CD4-positive, alpha-beta T cell (primary cell): ENCODE data around the gene GULP1. TPM values are rescaled to one million over a fixed set of nuclear protein-coding genes. Genes with fewer than 3 reads are reported as not detected.

Experiments used
- ATAC-seq: fragments of 200-7000 bp; cut with Tn5 transposase; one replicate; pipeline ENCODE4 v1.10.0; 2022; ENCODE audit warnings: mild to moderate bottlenecking; ENCODE audit not compliant: poor library complexity
- CTCF ChIA-PET: fragments of 350-600 bp; sonication (Branson Sonifier 250); formaldehyde crosslinking; loops from one replicate; lab custom pipeline; 2021; ENCODE audit warnings: antibody characterized with exemption, inconsistent platforms; lab: Charles Lee
- POLR2A ChIA-PET: fragments of 350-600 bp; sonication (Branson Sonifier 250); formaldehyde crosslinking; loops from one replicate; lab custom pipeline; 2021; ENCODE audit warnings: antibody characterized with exemption, inconsistent platforms; lab: Charles Lee
- DNase-seq, 14 experiments: peaks; one replicate each; pipeline ENCODE4 v3.0.0-alpha.2; 2013 to 2020; ENCODE audit warnings: mixed read lengths in 2 of 14
- H3K27ac ChIP-seq, 2 donors: one replicate each; pipeline versions ENCODE4 v1.5.1 to v1.7.0; 2013; ENCODE audit warnings: low read length in 2 of 2, low read depth in 1 of 2, mild to moderate bottlenecking in 1 of 2
- H3K27me3 ChIP-seq, 2 experiments: 1 replicate in 1 of 2; 2 replicates in 1 of 2; pipeline versions ENCODE4 v1.6.1 to v1.7.0; 2013; ENCODE audit warnings: low read length in 2 of 2, control low read depth in 1 of 2, mild to moderate bottlenecking in 1 of 2, moderate library complexity in 1 of 2; ENCODE audit not compliant: insufficient read depth in 2 of 2, control insufficient read depth in 1 of 2
- H3K36me3 ChIP-seq: one replicate; pipeline ENCODE4 v1.6.1; 2013; ENCODE audit warnings: low read length, control low read depth; ENCODE audit not compliant: insufficient read depth
- H3K4me1 ChIP-seq: one replicate; pipeline ENCODE4 v1.6.1; 2013; ENCODE audit warnings: low read length, control low read depth; ENCODE audit not compliant: insufficient read depth
- H3K4me3 ChIP-seq: one replicate; pipeline ENCODE4 v1.5.1; 2013; ENCODE audit warnings: mild to moderate bottlenecking, low read length, moderate library complexity
- H3K9me3 ChIP-seq, 2 experiments: 1 replicate in 1 of 2; 2 replicates in 1 of 2; pipeline versions ENCODE4 v1.6.1 to v1.7.0; 2013; ENCODE audit warnings: low read length in 2 of 2, mild to moderate bottlenecking in 2 of 2, control low read depth in 1 of 2, moderate library complexity in 1 of 2; ENCODE audit not compliant: control insufficient read depth in 1 of 2, insufficient read depth in 1 of 2
- H3K27ac Mint-ChIP-seq: one replicate; pipeline ENCODE4 v1.8.0; 2020; ENCODE audit warnings: mixed read lengths
- H3K27me3 Mint-ChIP-seq: one replicate; pipeline ENCODE4 v1.8.0; 2021; ENCODE audit warnings: mixed read lengths
- H3K36me3 Mint-ChIP-seq: one replicate; pipeline ENCODE4 v1.8.0; 2021; ENCODE audit warnings: low read depth, mixed read lengths
- H3K4me1 Mint-ChIP-seq: one replicate; pipeline ENCODE4 v1.8.0; 2021; ENCODE audit warnings: low read depth, mixed read lengths
- H3K4me3 Mint-ChIP-seq: one replicate; pipeline ENCODE4 v1.8.0; 2020; ENCODE audit warnings: mild to moderate bottlenecking, mixed read lengths
- H3K9me3 Mint-ChIP-seq: one replicate; pipeline ENCODE4 v1.8.0; 2020; ENCODE audit warnings: mixed read lengths
- intact Hi-C, 2 experiments: fragments of 100-400 bp; cut with DNase I in 1 of 2; cut with micrococcal nuclease in 1 of 2; formaldehyde crosslinking; loops; one replicate each; pipeline versions ENCODE4 v1.15.1 to v1.9.0; 2023 to 2025; cut with DNase I, micrococcal nuclease
- total RNA-seq, 174 experiments: library from RNA in 2 of 174; stranded (reverse) in 2 of 174; gene quantifications; one replicate each; pipeline ENCODE4 v1.2.3 and lab custom pipeline; 2021 to 2026
- TF ChIP-seq, protein P1 (sequence below): fragments of 200-600 bp; IDR thresholded peaks from one replicate; pipeline ENCODE4 v1.8.0; 2022; ENCODE audit warnings: antibody characterized with exemption, mild to moderate bottlenecking

Gene GULP1
- total RNA-seq, 2 experiments from 2014 or later: not detected

DNA sequence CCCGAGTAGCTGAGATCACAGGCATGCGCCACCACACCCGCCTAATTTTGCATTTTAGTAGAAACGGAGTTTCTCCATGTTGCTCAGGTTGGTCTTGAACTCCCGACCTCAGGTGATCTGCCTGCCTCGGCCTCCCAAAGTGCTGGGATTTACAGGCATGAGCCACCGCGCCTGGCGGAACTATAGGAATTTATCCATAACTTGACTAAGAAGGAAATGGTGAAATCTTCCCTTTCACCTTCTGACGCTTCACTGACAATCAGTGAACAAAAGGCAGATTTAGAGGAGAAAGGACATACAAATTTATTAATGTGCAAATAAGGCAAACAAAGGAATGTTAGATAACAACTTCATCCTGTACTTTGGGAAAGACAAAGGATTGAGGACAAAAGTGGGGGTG, 15.4 kb upstream of the GULP1 start:
- no peak for ATAC-seq
- DNase-seq: no peak
- no peaks in the 10 kb centered on the region for H3K4me1 Mint-ChIP-seq

DNA sequence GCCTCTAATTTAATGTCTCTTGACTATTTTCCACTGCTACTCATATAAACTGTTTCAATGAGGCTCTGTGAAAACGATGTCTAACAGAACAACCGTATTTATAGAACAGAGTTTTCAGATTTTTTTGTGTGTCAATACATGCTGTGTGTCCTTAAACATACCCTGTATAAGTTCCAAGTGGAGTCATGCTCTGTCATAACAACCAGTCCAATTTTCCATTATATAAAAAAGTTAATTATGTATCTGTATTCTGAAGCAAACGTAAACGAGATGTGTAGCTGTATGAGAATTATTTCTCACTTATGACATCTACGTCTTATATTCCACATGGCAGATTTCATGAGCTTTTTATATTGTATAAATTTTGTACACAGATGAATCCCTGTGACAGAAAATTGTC, 13.9 kb upstream of the GULP1 start:
- Histone ChIP-seq H3K36me3 (no peaks in the 10 kb centered on the region), H3K4me1 (no peaks in the 10 kb centered on the region), H3K4me3 (no peak overlapping the region), H3K27ac (no peak overlapping the region), H3K27me3 (no peaks in the 10 kb centered on the region), H3K9me3 (no peaks in the 10 kb centered on the region)
- Mint-ChIP-seq H3K4me1 (no peaks in the 10 kb centered on the region), H3K4me3 (no peak overlapping the region), H3K36me3 (no peaks in the 10 kb centered on the region), H3K9me3 (no peaks in the 10 kb centered on the region), H3K27ac (no peak overlapping the region), H3K27me3 (no peaks in the 10 kb centered on the region)
- POLR2A ChIA-PET: no interaction called here
- ATAC-seq: no peak
- no peak for DNase-seq
- TF ChIP-seq, protein P1, sequence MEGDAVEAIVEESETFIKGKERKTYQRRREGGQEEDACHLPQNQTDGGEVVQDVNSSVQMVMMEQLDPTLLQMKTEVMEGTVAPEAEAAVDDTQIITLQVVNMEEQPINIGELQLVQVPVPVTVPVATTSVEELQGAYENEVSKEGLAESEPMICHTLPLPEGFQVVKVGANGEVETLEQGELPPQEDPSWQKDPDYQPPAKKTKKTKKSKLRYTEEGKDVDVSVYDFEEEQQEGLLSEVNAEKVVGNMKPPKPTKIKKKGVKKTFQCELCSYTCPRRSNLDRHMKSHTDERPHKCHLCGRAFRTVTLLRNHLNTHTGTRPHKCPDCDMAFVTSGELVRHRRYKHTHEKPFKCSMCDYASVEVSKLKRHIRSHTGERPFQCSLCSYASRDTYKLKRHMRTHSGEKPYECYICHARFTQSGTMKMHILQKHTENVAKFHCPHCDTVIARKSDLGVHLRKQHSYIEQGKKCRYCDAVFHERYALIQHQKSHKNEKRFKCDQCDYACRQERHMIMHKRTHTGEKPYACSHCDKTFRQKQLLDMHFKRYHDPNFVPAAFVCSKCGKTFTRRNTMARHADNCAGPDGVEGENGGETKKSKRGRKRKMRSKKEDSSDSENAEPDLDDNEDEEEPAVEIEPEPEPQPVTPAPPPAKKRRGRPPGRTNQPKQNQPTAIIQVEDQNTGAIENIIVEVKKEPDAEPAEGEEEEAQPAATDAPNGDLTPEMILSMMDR: no peak
- intact Hi-C loops: no loop called here
- CTCF ChIA-PET: no interaction called here

More for the DNA sequence above, 15.4 kb upstream of the GULP1 start:
- Histone ChIP-seq H3K36me3 (no peaks in the 10 kb centered on the region), H3K9me3 (no peaks in the 10 kb centered on the region), H3K4me3 (no peak overlapping the region), H3K27me3 (no peaks in the 10 kb centered on the region), H3K4me1 (no peaks in the 10 kb centered on the region), H3K27ac (no peak overlapping the region)
- ChIA-PET CTCF (no interaction called here), POLR2A (no interaction called here)
- Mint-ChIP-seq H3K27ac (no peak overlapping the region), H3K27me3 (no peaks in the 10 kb centered on the region), H3K9me3 (no peaks in the 10 kb centered on the region), H3K36me3 (no peaks in the 10 kb centered on the region), H3K4me3 (no peak overlapping the region)
- intact Hi-C loops: no loop called here
- TF ChIP-seq, protein P1: no peak

DNA sequence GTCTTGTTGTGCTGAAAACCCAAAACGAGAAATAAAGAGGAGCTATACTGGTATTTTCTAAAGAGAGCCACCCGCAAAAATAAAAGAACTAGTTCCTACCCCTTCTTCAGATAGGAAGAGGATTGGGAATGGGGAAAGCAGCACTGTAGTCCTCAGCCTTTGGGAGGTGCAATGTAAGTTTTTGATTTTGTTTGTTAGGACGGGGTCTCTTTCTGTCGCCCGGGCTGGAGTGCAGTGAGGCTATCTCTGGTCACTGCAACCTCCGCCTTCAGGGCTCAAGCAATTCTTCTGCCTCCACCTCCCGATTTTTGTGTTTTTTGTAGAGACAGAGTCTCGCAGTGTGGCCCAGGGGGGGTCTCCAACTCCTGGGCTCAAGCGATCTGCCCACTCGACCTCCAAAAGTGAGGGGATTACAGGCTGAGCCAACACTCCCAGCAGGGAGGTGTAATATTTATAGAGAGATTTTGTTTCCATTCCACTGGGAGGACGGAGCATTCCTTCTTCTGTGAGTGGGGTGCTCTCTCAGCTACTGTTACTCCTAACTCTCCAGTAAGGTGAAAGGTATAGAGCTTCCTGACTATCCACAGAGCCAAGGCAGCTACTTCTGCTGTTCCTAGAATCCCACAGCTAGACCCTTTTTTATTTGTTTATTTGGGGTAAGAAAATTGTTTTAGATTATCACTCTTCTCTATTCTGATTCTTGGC, 13.1 kb upstream of the GULP1 start:
- no peak overlapping the region for H3K4me3 Mint-ChIP-seq
- H3K27me3 Mint-ChIP-seq: no peaks in the 10 kb centered on the region
- TF ChIP-seq, protein P1: no peak
- ChIA-PET POLR2A (interaction anchor here (0.7 kb wide), 1 partner anchor 69 kb away, joined by 3 read pairs; no protein-coding TSS in a partner anchor), CTCF (no interaction called here)
- DNase-seq: no peak
- H3K27me3 ChIP-seq: no peaks in the 10 kb centered on the region
- H3K9me3 ChIP-seq: no peaks in the 10 kb centered on the region
- H3K4me3 ChIP-seq: no peak overlapping the region
- no peaks in the 10 kb centered on the region for H3K4me1 Mint-ChIP-seq
- no peak for ATAC-seq
- no peak overlapping the region for H3K27ac Mint-ChIP-seq
- no peaks in the 10 kb centered on the region for H3K36me3 ChIP-seq
- no peaks in the 10 kb centered on the region for H3K9me3 Mint-ChIP-seq
- intact Hi-C loops: no loop called here
- no peak overlapping the region for H3K27ac ChIP-seq
- no peaks in the 10 kb centered on the region for H3K36me3 Mint-ChIP-seq
- H3K4me1 ChIP-seq: no peaks in the 10 kb centered on the region
